ENCODE measurements around the gene RPL36AL.
"Not testable (repeated sequence)": the region's sequence is repeated elsewhere in the genome, so short reads cannot be mapped to it uniquely, and the experiment has no call there.

Gene RPL36AL

DNA sequence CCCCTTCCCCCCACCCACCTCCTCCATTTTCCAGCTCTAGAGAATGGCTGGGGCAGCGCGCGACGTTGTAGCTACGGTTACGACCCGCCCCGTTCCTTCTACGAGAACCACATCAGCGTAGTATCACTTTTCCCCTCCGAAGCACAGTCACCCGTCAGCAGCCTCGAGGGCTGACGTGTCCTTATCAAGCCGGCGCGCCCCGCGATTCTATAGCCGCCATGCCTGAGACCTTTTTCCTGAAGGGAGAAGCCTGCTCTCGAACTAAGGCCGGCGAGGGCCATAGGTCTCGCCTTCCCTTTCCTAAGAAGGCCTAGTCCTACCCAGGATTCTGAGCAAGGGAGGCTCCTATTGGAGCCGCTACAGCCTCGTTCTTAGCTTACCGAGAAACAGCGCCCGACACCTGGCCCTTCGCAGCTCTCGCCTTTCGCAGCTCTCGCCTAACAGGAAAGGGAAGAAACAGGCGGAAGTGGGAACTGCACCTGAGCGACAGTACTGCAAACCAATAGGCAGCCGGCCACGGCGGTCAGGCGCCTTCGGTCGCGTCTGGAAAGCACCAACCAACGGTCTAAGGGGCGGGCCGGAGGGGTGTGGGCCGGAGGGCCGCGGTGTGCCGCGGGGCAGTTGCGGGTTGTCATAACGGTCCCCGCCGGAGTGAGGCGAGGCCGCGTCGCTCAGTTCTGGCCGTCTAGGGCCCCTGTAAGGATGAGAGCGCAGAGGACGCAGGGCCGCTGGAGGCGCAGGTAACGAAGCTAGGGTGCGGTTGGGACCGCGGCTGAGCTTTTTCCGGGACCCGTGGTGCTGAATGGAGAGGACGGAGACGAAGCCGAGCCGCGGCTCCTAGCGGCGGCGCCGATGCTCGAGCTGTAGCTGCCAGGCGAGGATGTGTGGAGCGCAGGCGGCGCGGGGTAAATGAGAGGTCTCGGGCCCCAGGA lies at the start of gene RPL36AL, which contains the start of gene MGAT2:
Gene RPL36AL (minus strand): TSS at position 445 of the 932 bp plus-strand sequence. CDS start 1,522 bp downstream, outside the sequence.
Gene MGAT2 (plus strand): TSS at position 618 of the 932 bp plus-strand sequence. CDS start 470 bp downstream, outside the sequence.
- peak; percentile 99 for DNase-seq (ENCODE audit: low spot score)

DNA sequence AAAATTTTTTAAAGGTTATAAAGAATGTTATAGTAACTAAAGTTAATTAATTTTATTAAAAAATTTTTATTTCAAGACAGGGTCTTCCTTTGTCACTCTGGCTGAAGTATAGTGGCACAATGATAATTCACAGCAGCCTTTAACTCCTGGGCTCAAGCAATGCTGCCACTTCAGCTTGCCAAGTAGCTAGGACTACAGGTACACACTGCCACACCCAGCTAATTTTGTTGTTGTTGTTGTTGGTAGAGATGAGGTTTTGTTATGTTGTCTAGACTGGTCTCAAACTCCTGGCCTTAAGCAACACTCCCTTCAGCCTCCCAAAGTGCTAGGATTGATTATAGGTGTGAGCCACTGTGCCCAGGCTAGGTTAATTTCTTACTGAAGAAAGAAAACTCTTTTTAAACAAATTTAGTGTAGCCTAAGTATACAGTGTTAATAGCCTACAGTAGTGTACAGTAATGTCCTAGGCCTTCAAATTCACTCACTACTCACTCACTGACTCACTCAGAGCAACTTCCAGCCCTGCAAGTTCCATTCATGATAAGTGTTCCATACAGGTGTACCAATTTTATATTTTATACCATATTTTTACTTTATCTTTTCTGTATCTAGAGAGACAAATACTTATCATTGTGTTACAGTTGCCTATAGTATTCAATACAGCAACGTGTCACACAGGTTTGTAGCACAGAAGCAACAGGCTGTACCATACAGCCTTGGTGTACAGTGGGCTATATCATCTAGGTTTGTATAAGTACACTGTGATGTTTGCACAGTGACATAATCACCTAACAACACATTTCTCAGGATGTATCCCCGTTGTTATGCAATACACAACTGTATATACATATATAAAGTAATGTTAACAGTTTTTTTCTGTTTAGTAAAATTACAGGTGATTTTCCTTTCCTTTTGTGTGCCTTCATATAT lies 39.4 kb upstream of the RPL36AL start:
- no peak for DNase-seq (ENCODE audit: low spot score)

DNA sequence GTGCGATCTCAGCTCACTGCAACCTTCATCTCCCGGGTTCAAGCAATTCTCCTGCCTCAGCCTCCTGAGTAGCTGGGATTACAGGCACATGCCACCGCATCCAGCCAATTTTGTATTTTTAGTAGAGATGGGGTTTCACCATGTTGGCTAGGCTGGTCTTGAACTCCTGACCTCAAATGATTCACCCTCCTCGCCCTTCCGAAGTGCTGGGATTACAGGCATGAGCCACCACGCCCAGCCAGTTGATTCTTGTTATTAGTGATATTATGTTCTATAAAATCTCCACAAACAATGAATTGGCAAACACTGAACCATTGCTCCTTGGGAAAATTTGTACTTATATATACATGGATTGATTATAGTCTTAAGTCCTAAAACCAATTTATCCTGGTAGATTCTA lies 37.1 kb upstream of the RPL36AL start:
- not testable (repeated sequence) for DNase-seq (ENCODE audit: low spot score)

DNA sequence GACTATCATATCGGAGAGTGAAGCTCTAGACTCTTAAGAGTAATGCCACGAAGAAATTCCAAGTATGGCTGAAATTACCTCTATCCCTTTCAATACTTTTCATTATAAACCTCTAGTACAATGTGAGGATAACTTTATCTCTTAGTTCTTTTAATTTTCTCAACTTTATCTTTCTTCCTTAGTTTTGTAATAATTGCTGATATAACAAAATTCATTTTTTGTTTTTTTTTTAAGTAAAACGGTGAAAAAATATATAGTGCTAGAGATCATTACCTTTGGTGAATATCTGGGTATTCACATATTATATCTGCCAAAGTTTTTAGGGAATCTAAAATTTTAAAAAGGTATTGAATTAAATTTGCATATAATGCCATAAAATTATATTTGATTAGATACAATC lies 34.1 kb upstream of the RPL36AL start:
- no peak for DNase-seq (ENCODE audit: low spot score)

DNA sequence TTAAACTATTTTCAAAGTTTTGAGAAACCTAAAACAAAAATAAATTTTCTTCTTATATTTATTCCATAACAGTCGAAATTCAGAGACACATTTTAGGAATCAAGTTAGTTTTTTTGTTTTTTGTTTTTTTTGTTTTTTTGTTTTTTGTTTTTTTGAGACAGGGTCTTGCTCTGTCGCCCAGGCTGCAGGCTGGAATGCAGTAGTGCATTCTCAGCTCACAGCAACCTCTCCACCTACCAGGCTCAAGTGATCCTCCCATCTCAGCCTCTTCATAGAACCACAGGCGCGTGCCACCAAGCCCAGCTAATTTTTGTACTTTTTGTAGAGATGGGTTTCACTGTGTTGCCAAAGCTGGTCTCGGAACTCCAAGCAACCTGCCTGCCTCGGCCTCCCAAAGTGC lies 33.1 kb upstream of the RPL36AL start:
- no peak for DNase-seq (ENCODE audit: low spot score)

DNA sequence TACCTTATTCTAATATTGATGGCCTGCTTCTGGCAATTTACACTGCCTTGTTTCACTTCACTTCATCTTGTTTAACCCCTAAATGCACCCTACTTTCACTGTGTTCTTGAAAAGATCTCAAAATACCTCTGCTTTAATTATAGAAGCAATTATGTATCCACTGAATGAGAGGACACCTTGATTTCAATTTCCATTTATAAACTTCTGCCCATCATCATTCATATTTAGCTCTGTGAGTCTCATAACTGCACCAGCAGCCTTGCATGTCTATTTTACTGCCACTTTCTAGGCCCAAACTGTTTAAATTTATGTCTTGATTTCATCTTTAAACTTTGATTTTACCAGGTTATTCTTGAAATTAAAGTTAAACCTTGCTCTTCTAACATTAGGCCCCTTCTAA lies 21.7 kb upstream of the RPL36AL start:
- no peak for DNase-seq (ENCODE audit: low spot score)

DNA sequence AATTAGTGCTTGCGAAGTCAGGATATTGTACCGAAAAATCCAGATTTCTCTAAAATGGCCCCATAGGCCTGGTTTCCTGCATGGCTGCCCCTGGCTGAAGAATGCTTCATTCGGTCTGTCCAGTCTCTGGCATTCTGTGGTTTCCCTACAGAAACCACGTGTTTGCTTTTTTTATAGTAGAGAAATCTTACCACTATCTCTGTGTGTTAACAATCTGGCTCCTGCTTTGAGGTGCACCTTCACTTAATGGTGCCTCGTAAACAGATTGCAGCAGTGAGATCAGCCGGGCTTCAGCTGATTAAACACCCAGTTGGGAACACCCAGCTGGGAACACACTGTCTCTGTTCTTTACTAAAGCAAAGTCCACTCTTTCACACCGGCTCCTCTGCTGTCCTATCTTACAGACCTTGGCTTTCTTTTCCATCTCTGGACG lies 21.3 kb upstream of the RPL36AL start:
- no peak for DNase-seq (ENCODE audit: low spot score)

DNA sequence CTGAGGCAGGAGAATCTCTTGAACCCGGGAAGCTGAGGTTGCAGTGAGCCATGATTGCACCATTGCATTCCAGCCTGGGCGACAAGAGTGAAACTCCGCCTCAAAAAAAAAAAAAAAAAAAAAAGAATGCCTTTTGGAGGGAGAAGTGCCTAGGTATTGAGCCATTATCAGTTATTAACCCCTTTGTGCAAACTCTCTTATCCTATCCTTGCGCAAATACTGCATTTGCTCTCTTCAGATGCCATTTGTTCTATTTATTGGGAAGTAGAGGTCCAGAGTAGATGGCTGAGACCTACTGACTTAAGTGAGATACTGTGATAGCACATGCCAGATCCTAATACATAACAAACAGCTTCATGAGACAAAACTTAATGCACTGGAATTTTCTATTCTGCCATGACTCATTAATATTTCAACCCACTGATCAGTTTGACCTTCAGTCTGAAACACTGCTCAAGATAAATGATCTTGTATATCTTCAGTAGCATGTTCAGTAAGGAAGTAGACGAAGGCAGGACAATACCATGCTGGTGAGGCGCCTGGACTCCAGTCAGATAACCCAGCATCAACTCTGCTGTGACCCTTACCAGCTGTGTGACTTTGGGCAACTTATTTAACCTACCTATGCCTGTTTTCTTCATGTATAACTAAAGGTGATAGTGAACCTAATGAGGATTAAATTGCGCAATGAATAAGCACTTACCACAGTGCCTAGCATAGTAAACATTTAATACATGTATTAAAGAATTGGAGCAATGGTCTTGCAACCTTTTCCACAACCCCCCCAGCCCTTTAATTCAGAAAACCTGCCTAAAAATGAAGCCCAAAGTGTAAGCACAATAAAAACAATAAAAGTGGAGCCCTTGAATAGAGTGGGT lies 20.4 kb upstream of the RPL36AL start:
- DNase-seq (ENCODE audit: low spot score) = no peak

DNA sequence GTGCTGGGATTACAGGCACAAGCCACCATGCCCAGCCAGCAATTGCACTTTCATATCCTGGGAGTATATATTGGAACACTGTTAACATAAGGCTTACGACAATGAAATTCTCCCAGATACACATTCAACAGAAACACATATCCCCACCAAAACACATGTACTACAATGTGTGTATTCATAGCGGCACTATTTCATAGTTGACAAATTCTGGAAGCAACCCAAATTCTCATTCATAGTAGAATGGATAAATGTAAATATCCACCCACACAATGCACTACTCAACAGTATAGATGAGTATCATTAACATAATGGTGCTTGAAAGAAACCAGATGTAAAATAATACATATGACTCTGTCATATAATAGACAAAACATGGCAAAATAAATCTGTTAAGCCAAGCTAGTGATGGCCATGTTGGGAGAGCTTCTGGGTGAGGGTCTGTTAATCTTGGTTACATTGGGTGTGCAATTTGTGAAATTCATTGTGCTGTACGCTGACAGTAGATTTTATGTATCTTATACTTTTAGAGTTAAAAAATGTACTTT lies 17.2 kb upstream of the RPL36AL start:
- no peak for DNase-seq (ENCODE audit: low spot score)

DNA sequence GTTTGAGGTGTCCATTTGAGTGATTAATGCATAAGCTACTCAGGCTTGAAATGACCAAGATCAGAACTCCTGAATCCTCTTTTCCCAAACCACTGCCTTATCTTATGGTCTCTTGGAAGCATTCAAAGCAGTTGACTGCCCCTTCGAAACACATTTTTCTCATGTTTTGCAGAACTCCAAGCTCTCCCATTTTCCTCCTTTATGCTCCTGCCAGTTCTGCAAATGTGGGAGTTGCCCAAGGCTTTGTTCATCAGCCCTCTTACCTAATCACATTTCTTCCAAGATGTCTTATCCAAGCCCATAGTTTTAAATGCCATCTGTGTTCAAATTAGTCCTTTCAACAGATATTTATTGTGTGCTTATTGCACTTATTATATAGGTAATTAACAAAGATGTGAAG lies 16.4 kb upstream of the RPL36AL start:
- no peak for DNase-seq (ENCODE audit: low spot score)

DNA sequence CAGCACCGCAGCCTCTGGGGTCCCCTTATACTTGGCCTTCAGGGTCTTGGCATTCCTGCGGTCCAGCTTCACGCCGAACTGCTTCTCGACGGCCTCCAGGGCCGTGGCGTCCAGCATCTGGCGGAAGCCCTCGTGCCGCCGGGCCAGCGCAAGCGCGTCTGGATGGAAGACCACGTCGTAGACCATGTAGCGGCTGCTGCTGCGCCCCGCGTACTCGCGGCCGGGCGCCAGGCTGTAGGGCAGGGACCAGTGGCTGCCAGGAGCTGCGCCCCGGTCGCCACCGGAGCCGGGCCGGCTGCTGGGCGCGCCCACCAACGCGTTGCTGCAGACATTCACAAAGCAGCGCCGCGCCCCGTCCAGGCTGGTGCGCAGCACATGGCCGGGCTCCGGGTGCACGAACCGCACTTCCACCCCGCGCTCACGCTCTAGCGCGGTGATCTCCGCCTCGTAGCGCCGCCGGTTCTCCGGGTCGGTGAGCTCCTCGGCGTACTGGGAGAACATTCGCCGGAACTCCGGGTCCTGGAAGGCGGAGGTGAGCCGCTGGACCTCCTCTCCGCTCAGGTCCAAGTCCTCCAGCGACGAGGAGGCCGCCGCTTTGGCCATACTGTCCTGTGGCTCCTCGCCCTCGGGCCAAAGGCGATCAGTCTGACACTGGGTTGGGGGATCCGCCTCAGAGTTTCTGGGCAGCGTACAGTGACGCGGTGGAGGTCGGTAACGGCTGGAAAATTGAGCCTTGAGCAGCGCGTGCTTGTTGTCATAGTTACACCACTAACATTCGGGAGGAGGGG lies 14.3 kb upstream of the RPL36AL start, which contains the start of gene DNAAF2:
Gene DNAAF2 (minus strand): TSS at position 698 of the 788 bp plus-strand sequence. CDS start 95 bp downstream, at position 603.
- DNase-seq (ENCODE audit: low spot score) = peak; percentile 78

DNA sequence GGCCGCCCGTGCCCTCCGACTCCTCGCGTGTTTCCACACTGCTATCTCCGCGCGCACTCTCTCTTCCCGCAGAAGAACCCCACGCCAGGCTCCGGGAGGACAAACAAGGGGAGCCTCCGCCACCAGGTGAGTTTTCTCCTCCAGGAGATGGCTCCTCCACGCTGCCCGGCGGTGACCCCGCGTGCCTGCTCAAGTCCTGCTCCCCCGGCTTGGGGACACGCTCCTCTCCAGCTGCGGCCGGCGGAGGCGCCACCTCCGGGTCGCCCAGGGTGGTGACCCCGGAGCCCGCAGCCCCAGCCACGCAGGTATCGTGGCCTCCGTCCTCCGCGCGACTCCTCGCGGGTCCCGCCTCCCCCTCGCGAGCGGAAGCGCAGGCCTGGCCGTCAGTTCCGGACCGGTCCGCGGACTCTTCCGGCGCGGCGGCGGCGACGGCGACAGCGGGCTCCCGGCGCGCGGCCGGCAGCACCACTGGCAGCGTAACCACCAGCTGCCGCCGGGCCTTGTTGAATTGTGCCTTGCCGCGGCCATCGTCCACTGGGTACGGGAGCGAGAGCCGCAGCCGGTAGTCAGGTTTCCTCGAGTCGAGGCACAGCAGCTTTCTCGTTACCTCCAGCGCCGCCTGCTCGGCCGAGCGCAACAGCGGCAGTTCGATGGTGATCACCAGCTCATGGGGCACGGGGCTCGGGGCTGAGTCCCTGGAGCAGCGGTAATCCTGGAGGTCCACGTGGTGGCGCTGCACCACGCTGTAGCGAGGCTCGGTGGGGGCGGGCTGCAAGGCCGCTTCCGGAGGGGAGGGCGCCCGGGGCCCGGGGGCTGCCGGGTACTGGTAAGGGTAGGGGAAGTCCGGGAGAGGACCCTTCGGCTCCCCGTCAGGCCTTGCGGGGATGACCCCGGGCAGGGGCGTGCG lies 13.5 kb upstream of the RPL36AL start:
- DNase-seq (ENCODE audit: low spot score) = peak; percentile 89

DNA sequence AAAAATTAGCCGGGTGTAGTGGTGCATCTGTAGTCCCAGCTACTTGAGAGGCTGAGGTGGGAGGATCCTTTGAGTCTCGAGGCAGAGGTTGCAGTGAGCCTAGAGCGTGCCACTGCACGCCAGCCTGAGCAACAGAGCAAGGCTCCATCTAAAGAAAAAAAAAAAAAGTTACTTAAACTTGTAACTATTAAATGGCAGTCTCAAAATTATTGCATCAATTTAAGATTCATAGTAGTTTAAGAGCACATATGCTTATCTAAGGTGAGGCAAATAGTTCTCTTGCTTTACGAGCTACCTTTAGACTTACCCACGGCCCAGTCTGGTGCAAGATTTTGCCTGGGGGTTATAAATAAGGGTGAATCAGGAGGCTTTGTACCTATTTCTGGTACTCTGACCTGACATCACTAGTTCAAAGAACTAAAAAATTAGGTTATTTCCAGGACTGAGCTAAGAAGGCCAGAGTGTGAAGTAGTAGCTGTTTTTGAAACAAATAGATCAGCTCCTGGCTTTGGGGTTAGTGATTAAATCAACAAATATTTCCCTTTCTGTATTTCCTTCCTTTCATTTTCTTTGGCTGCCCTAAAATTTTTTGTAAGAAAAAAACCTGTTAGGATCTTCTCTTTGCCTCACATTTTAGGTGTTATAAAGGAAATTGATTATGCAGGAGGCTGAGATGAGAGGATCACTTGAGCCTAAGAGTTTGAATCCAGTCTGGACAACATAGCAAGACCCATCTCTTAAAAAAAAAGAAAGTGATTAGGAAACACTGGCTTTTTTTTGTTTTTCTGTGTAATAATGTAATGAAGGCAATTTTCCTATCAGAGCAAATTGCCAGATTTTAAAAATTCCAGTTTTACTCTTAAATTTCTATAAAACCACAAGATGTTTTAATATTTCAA lies 3.8 kb upstream of the RPL36AL start:
- no peak for DNase-seq (ENCODE audit: low spot score)

DNA sequence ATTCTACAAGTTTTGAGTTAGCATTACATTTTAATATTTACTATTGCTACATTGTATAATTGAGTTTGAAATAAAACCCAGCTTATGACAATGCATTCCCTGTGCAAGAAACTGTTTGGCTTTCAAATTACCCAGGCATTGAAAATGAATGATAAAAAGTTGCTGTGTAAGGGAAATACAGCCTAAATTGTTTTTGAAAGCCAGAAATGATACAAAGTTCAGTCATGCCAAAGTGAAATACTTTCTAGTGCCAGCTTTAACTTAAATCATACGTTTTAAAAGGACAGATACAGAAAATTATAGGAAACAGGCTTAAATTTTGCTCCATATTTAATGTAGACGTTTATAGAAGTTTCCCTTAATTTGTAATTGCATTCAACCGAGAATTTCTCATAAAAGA lies 3.0 kb upstream of the RPL36AL start:
- no peak for DNase-seq (ENCODE audit: low spot score)

DNA sequence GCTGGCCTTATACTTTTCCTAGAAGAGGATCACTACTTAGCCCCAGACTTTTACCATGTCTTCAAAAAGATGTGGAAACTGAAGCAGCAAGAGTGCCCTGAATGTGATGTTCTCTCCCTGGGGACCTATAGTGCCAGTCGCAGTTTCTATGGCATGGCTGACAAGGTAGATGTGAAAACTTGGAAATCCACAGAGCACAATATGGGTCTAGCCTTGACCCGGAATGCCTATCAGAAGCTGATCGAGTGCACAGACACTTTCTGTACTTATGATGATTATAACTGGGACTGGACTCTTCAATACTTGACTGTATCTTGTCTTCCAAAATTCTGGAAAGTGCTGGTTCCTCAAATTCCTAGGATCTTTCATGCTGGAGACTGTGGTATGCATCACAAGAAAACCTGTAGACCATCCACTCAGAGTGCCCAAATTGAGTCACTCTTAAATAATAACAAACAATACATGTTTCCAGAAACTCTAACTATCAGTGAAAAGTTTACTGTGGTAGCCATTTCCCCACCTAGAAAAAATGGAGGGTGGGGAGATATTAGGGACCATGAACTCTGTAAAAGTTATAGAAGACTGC lies 1.7 kb upstream of the RPL36AL start:
- no peak for DNase-seq (ENCODE audit: low spot score)

DNA sequence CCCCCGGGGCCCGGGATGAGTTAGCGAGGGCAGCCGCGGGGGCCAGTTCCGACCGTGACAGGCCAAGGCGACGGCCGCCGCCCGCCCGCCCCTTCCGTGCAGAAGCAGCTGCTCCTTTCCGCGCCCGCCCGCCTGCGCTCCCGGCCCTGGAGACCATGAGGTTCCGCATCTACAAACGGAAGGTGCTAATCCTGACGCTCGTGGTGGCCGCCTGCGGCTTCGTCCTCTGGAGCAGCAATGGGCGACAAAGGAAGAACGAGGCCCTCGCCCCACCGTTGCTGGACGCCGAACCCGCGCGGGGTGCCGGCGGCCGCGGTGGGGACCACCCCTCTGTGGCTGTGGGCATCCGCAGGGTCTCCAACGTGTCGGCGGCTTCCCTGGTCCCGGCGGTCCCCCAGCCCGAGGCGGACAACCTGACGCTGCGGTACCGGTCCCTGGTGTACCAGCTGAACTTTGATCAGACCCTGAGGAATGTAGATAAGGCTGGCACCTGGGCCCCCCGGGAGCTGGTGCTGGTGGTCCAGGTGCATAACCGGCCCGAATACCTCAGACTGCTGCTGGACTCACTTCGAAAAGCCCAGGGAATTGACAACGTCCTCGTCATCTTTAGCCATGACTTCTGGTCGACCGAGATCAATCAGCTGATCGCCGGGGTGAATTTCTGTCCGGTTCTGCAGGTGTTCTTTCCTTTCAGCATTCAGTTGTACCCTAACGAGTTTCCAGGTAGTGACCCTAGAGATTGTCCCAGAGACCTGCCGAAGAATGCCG lies 872 bp upstream of the RPL36AL start:
- DNase-seq (ENCODE audit: low spot score) = no peak

DNA sequence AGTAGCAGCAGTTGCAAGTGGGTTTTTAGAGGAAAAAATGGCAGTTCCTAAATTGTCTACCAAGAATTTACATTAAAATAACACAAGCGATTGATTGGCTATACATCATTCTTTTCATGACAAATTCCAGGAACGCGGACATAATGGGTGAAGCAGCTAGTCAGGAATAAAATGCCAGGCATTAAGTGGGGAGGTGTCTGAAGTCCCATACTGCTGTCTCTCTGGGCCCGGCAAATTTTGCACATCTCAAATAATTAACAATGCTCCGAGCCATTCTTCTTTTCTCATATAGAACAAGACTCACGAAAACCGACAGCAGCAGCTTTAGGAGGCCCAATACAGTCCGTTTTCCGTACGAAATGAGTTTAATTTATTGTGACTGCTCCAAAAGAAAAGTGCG lies 696 bp downstream of the RPL36AL start:
- no peak for DNase-seq (ENCODE audit: low spot score)
